BJ (cell line): ENCODE results near the gene STIL. TPM values are rescaled to one million over a fixed set of nuclear protein-coding genes. Genes with fewer than 3 reads are reported as not detected.

Experiments
- CTCF ChIA-PET: fragments of 350-600 bp; formaldehyde crosslinking; extraction: SDS; loops from one replicate; lab custom pipeline; 2021; ENCODE audit warnings: antibody characterized with exemption, inconsistent platforms; lab: Yijun Ruan, JAX
- POLR2A ChIA-PET: fragments of 300-600 bp; sonication (Branson Sonifier 250); formaldehyde crosslinking; extraction: SDS; loops from one replicate; lab custom pipeline; 2021; ENCODE audit warnings: antibody characterized with exemption; lab: Charles Lee
- DNase-seq: peaks from one replicate; pipeline ENCODE4 v3.0.0-alpha.2; 2011; ENCODE audit warnings: low read depth
- H3K27me3 ChIP-seq: 2 replicates; pipeline ENCODE4 v1.6.0; 2011; ENCODE audit warnings: low read length; ENCODE audit not compliant: control insufficient read depth, insufficient read depth
- H3K36me3 ChIP-seq: 2 replicates; pipeline ENCODE4 v1.5.1; 2011; ENCODE audit warnings: low read length; ENCODE audit not compliant: control insufficient read depth, insufficient read depth
- H3K4me3 ChIP-seq: 2 replicates; pipeline ENCODE4 v1.5.1; 2011; ENCODE audit warnings: low read depth, mild to moderate bottlenecking, control low read depth, low read length
- polyA plus RNA-seq: library from polyadenylated mRNA; depleted of rRNA; stranded (reverse); fragments of >200 nt; gene quantifications from 2 replicates; pipeline ENCODE4 v1.2.3, GENCODE V29; 2011; rRNA removed
- TF ChIP-seq, protein P1 (sequence below): IDR thresholded peaks from 2 replicates; pipeline ENCODE4 v1.5.1; 2011; ENCODE audit warnings: low read depth, mild to moderate bottlenecking, control low read depth, inconsistent platforms, low read length, moderate library complexity; ENCODE audit not compliant: insufficient read depth

Gene STIL
- polyA plus RNA-seq, 1 experiment = 6.3 TPM

- no peaks in the 10 kb centered on the region for H3K36me3 ChIP-seq
- H3K4me3 ChIP-seq = no peak overlapping the region
- H3K27me3 ChIP-seq = peaks cover 8% of the 10 kb centered on the region
- no peak for DNase-seq
- CTCF ChIA-PET = interaction anchor here (1.4 to 3.1 kb wide), 4 partner anchors 8 to 60 kb away, joined by 3 to 24 read pairs (median 6); no protein-coding TSS in a partner anchor
- TF ChIP-seq, protein P1, sequence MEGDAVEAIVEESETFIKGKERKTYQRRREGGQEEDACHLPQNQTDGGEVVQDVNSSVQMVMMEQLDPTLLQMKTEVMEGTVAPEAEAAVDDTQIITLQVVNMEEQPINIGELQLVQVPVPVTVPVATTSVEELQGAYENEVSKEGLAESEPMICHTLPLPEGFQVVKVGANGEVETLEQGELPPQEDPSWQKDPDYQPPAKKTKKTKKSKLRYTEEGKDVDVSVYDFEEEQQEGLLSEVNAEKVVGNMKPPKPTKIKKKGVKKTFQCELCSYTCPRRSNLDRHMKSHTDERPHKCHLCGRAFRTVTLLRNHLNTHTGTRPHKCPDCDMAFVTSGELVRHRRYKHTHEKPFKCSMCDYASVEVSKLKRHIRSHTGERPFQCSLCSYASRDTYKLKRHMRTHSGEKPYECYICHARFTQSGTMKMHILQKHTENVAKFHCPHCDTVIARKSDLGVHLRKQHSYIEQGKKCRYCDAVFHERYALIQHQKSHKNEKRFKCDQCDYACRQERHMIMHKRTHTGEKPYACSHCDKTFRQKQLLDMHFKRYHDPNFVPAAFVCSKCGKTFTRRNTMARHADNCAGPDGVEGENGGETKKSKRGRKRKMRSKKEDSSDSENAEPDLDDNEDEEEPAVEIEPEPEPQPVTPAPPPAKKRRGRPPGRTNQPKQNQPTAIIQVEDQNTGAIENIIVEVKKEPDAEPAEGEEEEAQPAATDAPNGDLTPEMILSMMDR = no peak
- POLR2A ChIA-PET = interaction anchor here (0.6 kb wide), 1 partner anchor 22 kb away, joined by 3 read pairs; no protein-coding TSS in a partner anchor
Observed at GRCh38 chr1:47201179-47201578, 112.8 kb downstream of the STIL start.

Other genes with a start within 250 kb of the STIL start
- not detected in 2 replicates for gene CYP4Z1, start 246.9 kb downstream of the STIL start, polyA plus RNA-seq
- not detected in 2 replicates for gene CYP4A22, start 176.7 kb downstream of the STIL start, polyA plus RNA-seq
- not detected in 2 replicates for gene PDZK1IP1, start 124.1 kb downstream of the STIL start, polyA plus RNA-seq
- gene TAL1, start 81.9 kb downstream of the STIL start, polyA plus RNA-seq = not detected in 2 replicates
- gene CMPK1, start 19.6 kb upstream of the STIL start, polyA plus RNA-seq = 22.5 and 58.1 TPM in 2 replicates
- 0.04 TPM in 1 of 2 replicates, not detected in the other for gene FOXE3, start 102.1 kb upstream of the STIL start, polyA plus RNA-seq
- 0.07 and 0.09 TPM in 2 replicates for gene FOXD2, start 123.9 kb upstream of the STIL start, polyA plus RNA-seq